Type B pancreatic cell (in vitro differentiated cells): ENCODE results near the gene SHC3. TPM values are rescaled to one million over a fixed set of nuclear protein-coding genes. Genes with fewer than 3 reads are reported as not detected.

Source experiments
- DNase-seq: peaks from one replicate; pipeline ENCODE4 v3.0.0; 2021; ENCODE audit warnings: mixed read lengths; ENCODE audit not compliant: unreplicated experiment; ENCODE audit errors: extremely low spot score
- H3K27ac Mint-ChIP-seq: 2 replicates; pipeline ENCODE4 v1.8.0; 2021; ENCODE audit warnings: mild to moderate bottlenecking, mixed read lengths
- H3K27me3 Mint-ChIP-seq: 2 replicates; pipeline ENCODE4 v1.8.0; 2021; ENCODE audit warnings: mixed read lengths
- H3K36me3 Mint-ChIP-seq: 2 replicates; pipeline ENCODE4 v1.8.0; 2021; ENCODE audit warnings: mixed read lengths
- H3K4me1 Mint-ChIP-seq: one replicate; pipeline ENCODE4 v1.8.0; 2021; ENCODE audit warnings: mixed read lengths; ENCODE audit not compliant: unreplicated experiment
- H3K4me3 Mint-ChIP-seq: 2 replicates; pipeline ENCODE4 v1.8.0; 2021; ENCODE audit warnings: mild to moderate bottlenecking, mixed read lengths
- H3K9me3 Mint-ChIP-seq: 2 replicates; pipeline ENCODE4 v1.8.0; 2021; ENCODE audit warnings: mixed read lengths
- CTCF ChIP-seq: fragments of 200-600 bp; sonication (generic); conservative IDR thresholded peaks from 2 replicates; pipeline ENCODE4 v1.5.0; 2021; ENCODE audit warnings: antibody characterized with exemption, mild to moderate bottlenecking
- total RNA-seq: library from RNA; stranded (reverse); gene quantifications from 2 replicates; pipeline ENCODE4 v1.2.1, GENCODE V29; 2021; ENCODE audit warnings: low replicate concordance

The SHC3 gene
- total RNA-seq, 1 donor from 2014 or later, result 5.3 TPM

GRCh38 chr9:89153232-89154017 lies 25.2 kb downstream of the SHC3 start:
- no peaks in the 10 kb centered on the region for H3K36me3 Mint-ChIP-seq
- no peaks in the 10 kb centered on the region for H3K27me3 Mint-ChIP-seq
- H3K9me3 Mint-ChIP-seq, result no peaks in the 10 kb centered on the region
- no peak for TF ChIP-seq CTCF
- H3K4me1 Mint-ChIP-seq, result no peaks in the 10 kb centered on the region
- DNase-seq, result no peak
- no peak overlapping the region for H3K27ac Mint-ChIP-seq
- H3K4me3 Mint-ChIP-seq, result no peak overlapping the region

- H3K4me3 Mint-ChIP-seq, result no peak overlapping the region
- H3K4me1 Mint-ChIP-seq, result no peaks in the 10 kb centered on the region
- no peaks in the 10 kb centered on the region for H3K9me3 Mint-ChIP-seq
- DNase-seq, result no peak
- H3K27ac Mint-ChIP-seq, result no peak overlapping the region
- no peak for TF ChIP-seq CTCF
- H3K27me3 Mint-ChIP-seq, result no peaks in the 10 kb centered on the region
- H3K36me3 Mint-ChIP-seq, result no peaks in the 10 kb centered on the region
These were observed 28.9 kb downstream of the SHC3 start for GRCh38 chr9:89149726-89150125.

- TF ChIP-seq CTCF, result no peak
- H3K9me3 Mint-ChIP-seq, result no peaks in the 10 kb centered on the region
- H3K27ac Mint-ChIP-seq, result no peak overlapping the region
- H3K4me1 Mint-ChIP-seq, result no peaks in the 10 kb centered on the region
- H3K27me3 Mint-ChIP-seq, result no peaks in the 10 kb centered on the region
- DNase-seq, result no peak
- H3K4me3 Mint-ChIP-seq, result no peak overlapping the region
- H3K36me3 Mint-ChIP-seq, result peaks cover 3% of the 10 kb centered on the region
These were observed 33.5 kb downstream of the SHC3 start for GRCh38 chr9:89145097-89145496.

- Mint-ChIP-seq H3K4me3 (no peak overlapping the region), H3K27me3 (no peaks in the 10 kb centered on the region), H3K9me3 (no peaks in the 10 kb centered on the region), H3K4me1 (no peaks in the 10 kb centered on the region), H3K36me3 (peaks cover 3% of the 10 kb centered on the region), H3K27ac (no peak overlapping the region)
- no peak for DNase-seq
- no peak for TF ChIP-seq CTCF
These were observed 34.4 kb downstream of the SHC3 start for GRCh38 chr9:89144238-89144637.

- Mint-ChIP-seq H3K4me1 (no peaks in the 10 kb centered on the region), H3K27me3 (no peaks in the 10 kb centered on the region), H3K27ac (no peak overlapping the region), H3K9me3 (no peaks in the 10 kb centered on the region), H3K4me3 (no peak overlapping the region), H3K36me3 (peaks cover 3% of the 10 kb centered on the region)
- no peak for DNase-seq
- no peak for TF ChIP-seq CTCF
These were observed 35.4 kb downstream of the SHC3 start for GRCh38 chr9:89143266-89143665.
